Measurements from ENCODE around the gene ATP5MC2.

- TF ChIP-seq, protein P1, sequence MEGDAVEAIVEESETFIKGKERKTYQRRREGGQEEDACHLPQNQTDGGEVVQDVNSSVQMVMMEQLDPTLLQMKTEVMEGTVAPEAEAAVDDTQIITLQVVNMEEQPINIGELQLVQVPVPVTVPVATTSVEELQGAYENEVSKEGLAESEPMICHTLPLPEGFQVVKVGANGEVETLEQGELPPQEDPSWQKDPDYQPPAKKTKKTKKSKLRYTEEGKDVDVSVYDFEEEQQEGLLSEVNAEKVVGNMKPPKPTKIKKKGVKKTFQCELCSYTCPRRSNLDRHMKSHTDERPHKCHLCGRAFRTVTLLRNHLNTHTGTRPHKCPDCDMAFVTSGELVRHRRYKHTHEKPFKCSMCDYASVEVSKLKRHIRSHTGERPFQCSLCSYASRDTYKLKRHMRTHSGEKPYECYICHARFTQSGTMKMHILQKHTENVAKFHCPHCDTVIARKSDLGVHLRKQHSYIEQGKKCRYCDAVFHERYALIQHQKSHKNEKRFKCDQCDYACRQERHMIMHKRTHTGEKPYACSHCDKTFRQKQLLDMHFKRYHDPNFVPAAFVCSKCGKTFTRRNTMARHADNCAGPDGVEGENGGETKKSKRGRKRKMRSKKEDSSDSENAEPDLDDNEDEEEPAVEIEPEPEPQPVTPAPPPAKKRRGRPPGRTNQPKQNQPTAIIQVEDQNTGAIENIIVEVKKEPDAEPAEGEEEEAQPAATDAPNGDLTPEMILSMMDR (IDR thresholded peaks at IDR 0.05; ENCODE audit: poor library complexity, severe bottlenecking) = no peak
- TF ChIP-seq EP300 (conservative IDR thresholded peaks at IDR 0.05; ENCODE audit: poor library complexity, severe bottlenecking) = no peak
- TF ChIP-seq EZH2 (IDR thresholded peaks at IDR 0.05; ENCODE audit: borderline replicate concordance, insufficient read depth, low read length, poor library complexity, severe bottlenecking) = no peak
- no peak for TF ChIP-seq SMC3 (conservative IDR thresholded peaks at IDR 0.05; ENCODE audit: poor library complexity)
- no peak for TF ChIP-seq TAF1 (IDR thresholded peaks at IDR 0.05; ENCODE audit: low read depth)
- no peak for TF ChIP-seq RAD21 (conservative IDR thresholded peaks at IDR 0.05)
- no peak for TF ChIP-seq POLR2AphosphoS5 (IDR thresholded peaks at IDR 0.05)
- no peak for TF ChIP-seq MXI1 (conservative IDR thresholded peaks at IDR 0.05; ENCODE audit: poor library complexity, severe bottlenecking)
- TF ChIP-seq REST (IDR thresholded peaks at IDR 0.05; ENCODE audit: borderline replicate concordance) = no peak
These were observed 38.1 kb upstream of the ATP5MC2 start for GRCh38 chr12:53714004-53714403.

All from neural cell (in vitro differentiated cells).